Esophagus muscularis mucosa (tissue), 4 donors: ENCODE measurements around the gene ST6GALNAC3.

Source experiments
- EP300 ChIP-seq: sonication (generic); formaldehyde crosslinking; IDR thresholded peaks from one replicate; pipeline ENCODE4 v1.6.1; 2017; ENCODE audit warnings: antibody characterized with exemption
- POLR2A ChIP-seq: fragments of 450-650 bp; IDR thresholded peaks from one replicate; pipeline ENCODE4 v1.6.1; 2017; ENCODE audit warnings: antibody characterized with exemption, moderate library complexity, mild to moderate bottlenecking, low read depth
- TF ChIP-seq, protein P1 (sequence below), 3 experiments: fragments of 200-600 bp in 2 of 3; fragments of 450-650 bp in 1 of 3; sonication (generic) in 2 of 3; IDR thresholded peaks; one replicate each; pipeline ENCODE4 v1.5.1; 2017 to 2019; ENCODE audit warnings: antibody characterized with exemption in 3 of 3, mild to moderate bottlenecking in 2 of 3, moderate library complexity in 1 of 3

DNA sequence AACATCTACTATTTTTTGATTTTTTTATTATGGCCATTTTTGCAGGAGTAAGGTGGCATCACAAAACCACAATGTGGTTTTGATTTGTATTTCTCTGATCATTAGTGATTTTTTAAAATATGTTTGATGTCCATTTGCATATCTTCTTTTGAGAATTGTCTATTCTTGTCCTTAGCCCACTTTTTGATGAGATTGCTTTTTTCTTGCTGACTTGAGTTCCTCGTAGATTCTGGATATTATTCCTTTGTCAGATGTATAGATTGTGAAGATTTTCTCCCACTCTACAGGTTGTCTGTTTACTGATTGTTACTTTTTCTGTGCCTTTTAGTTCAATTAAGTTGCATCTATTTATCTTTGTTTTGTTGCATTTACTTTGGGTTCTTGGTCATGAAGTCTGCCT lies 375.7 kb downstream of the ST6GALNAC3 start:
- TF ChIP-seq, protein P1, sequence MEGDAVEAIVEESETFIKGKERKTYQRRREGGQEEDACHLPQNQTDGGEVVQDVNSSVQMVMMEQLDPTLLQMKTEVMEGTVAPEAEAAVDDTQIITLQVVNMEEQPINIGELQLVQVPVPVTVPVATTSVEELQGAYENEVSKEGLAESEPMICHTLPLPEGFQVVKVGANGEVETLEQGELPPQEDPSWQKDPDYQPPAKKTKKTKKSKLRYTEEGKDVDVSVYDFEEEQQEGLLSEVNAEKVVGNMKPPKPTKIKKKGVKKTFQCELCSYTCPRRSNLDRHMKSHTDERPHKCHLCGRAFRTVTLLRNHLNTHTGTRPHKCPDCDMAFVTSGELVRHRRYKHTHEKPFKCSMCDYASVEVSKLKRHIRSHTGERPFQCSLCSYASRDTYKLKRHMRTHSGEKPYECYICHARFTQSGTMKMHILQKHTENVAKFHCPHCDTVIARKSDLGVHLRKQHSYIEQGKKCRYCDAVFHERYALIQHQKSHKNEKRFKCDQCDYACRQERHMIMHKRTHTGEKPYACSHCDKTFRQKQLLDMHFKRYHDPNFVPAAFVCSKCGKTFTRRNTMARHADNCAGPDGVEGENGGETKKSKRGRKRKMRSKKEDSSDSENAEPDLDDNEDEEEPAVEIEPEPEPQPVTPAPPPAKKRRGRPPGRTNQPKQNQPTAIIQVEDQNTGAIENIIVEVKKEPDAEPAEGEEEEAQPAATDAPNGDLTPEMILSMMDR (IDR thresholded peaks at IDR 0.05) = no peak
- no peak for TF ChIP-seq EP300
- no peak for TF ChIP-seq POLR2A
